Keratinocyte (primary cell): ENCODE measurements around the gene TYSND1.

Experiments used
- CTCF ChIP-seq, 3 experiments: IDR thresholded peaks in 1 of 3; conservative IDR thresholded peaks in 1 of 3; optimal IDR thresholded peaks in 1 of 3; 2 replicates in 2 of 3; 3 replicates in 1 of 3; pipeline versions ENCODE3 to v1.5.1; 2011; ENCODE audit warnings: low read length in 3 of 3, mild to moderate bottlenecking in 3 of 3, moderate library complexity in 2 of 3, control low read depth in 1 of 3, inconsistent platforms in 1 of 3; ENCODE audit not compliant: insufficient read depth in 2 of 3; ENCODE audit errors: extremely low read depth in 1 of 3
- EZH2 ChIP-seq: IDR thresholded peaks from one replicate; pipeline ENCODE4 v1.6.1; 2012; ENCODE audit warnings: inconsistent platforms, mild to moderate bottlenecking, low read length, moderate library complexity

- TF ChIP-seq EZH2: no peak
- TF ChIP-seq CTCF (optimal IDR thresholded peaks at IDR 0.05 in 1 of 3, IDR thresholded peaks at IDR 0.05 in 1 of 3, conservative IDR thresholded peaks at IDR 0.05 in 1 of 3; ENCODE audit: extremely low read depth in 1 of 3, insufficient read depth in 2 of 3, low read length in 3 of 3): no peak
Observed at GRCh38 chr10:70094250-70094649, 52.2 kb downstream of the TYSND1 start.
